Neural cell (in vitro differentiated cells): ENCODE data around the gene STK40. TPM values are rescaled to one million over a fixed set of nuclear protein-coding genes. Genes with fewer than 3 reads are reported as not detected.

Experiments used
- H2AFZ ChIP-seq: fragments of 200-600, 300-800 bp; sonication (generic), shearing (Covaris generic); 2 replicates; pipeline ENCODE4 v1.6.0; 2014; ENCODE audit warnings: low read depth, mild to moderate bottlenecking, antibody characterized with exemption, low read length, moderate library complexity
- H3F3A ChIP-seq: fragments of 200-600 bp; shearing (Covaris generic); 2 replicates; pipeline ENCODE4 v1.6.1; 2016; ENCODE audit warnings: mild to moderate bottlenecking, moderate library complexity, mixed read lengths, antibody characterized with exemption, low read length; ENCODE audit not compliant: insufficient read depth, poor library complexity, severe bottlenecking
- H3K27ac ChIP-seq: fragments of 200-600, 300-800 bp; sonication (generic), shearing (Covaris generic); 2 replicates; pipeline ENCODE4 v1.5.1; 2014; ENCODE audit warnings: mild to moderate bottlenecking, low read length, moderate library complexity
- H3K27me3 ChIP-seq: fragments of 300-800, 200-600 bp; sonication (generic), shearing (Covaris generic); 2 replicates; pipeline ENCODE4 v1.6.0; 2014; ENCODE audit warnings: mild to moderate bottlenecking, low read depth, low read length, moderate library complexity; ENCODE audit not compliant: insufficient read depth
- H3K36me3 ChIP-seq: fragments of 300-800, 200-600 bp; sonication (generic), shearing (Covaris generic); 2 replicates; pipeline ENCODE4 v1.5.1; 2014; ENCODE audit warnings: mild to moderate bottlenecking, antibody characterized with exemption, low read length, moderate library complexity; ENCODE audit not compliant: insufficient read depth
- H3K4me2 ChIP-seq: fragments of 300-800, 200-600 bp; sonication (generic), shearing (Covaris generic); 2 replicates; pipeline ENCODE4 v1.6.0; 2014; ENCODE audit warnings: mild to moderate bottlenecking, low read length
- H3K4me3 ChIP-seq: fragments of 300-800, 200-600 bp; sonication (generic), shearing (Covaris generic); 2 replicates; pipeline ENCODE4 v1.5.1; 2014; ENCODE audit warnings: mild to moderate bottlenecking, low read length, moderate library complexity
- H3K79me2 ChIP-seq: fragments of 200-600 bp; shearing (Covaris generic); replicated peaks from 2 replicates; pipeline ENCODE4 v1.6.0; 2014; ENCODE audit warnings: mild to moderate bottlenecking, low read length, moderate library complexity; ENCODE audit not compliant: insufficient read depth
- H3K9ac ChIP-seq: fragments of 300-800, 200-600 bp; sonication (generic), shearing (Covaris generic); 2 replicates; pipeline ENCODE4 v1.6.1; 2016; ENCODE audit warnings: mild to moderate bottlenecking, low read length, mixed read lengths
- H3K9me2 ChIP-seq: fragments of 200-600 bp; shearing (Covaris generic); 2 replicates; pipeline ENCODE4 v1.6.1; 2016; ENCODE audit warnings: mild to moderate bottlenecking, low read length, mixed read lengths; ENCODE audit not compliant: insufficient read depth
- H3K9me3 ChIP-seq: fragments of 200-600, 300-800 bp; sonication (generic), shearing (Covaris generic); 2 replicates; pipeline ENCODE4 v1.6.1; 2016; ENCODE audit warnings: mild to moderate bottlenecking, mixed run types, low read length, moderate library complexity, mixed read lengths
- H4K20me1 ChIP-seq: fragments of 200-600 bp; shearing (Covaris generic); 2 replicates; pipeline ENCODE4 v1.6.1; 2016; ENCODE audit warnings: mild to moderate bottlenecking, mixed run types; ENCODE audit not compliant: insufficient read depth
- CTCF ChIP-seq: fragments of 450-650 bp; IDR thresholded peaks from 2 replicates; pipeline ENCODE4 v1.5.1; 2014; ENCODE audit warnings: antibody characterized with exemption, mild to moderate bottlenecking, moderate library complexity; ENCODE audit not compliant: poor library complexity, severe bottlenecking
- EP300 ChIP-seq: fragments of 450-650 bp; conservative IDR thresholded peaks from 2 replicates; pipeline ENCODE4 v1.6.1; 2014; ENCODE audit warnings: antibody characterized with exemption, mild to moderate bottlenecking, moderate library complexity; ENCODE audit not compliant: poor library complexity, severe bottlenecking
- EZH2 ChIP-seq: fragments of 200-600, 300-800 bp; shearing (Covaris generic), sonication (generic); IDR thresholded peaks from 2 replicates; pipeline ENCODE4 v1.6.1; 2014; ENCODE audit warnings: antibody characterized with exemption, low read length, borderline replicate concordance, mild to moderate bottlenecking; ENCODE audit not compliant: insufficient read depth, poor library complexity, severe bottlenecking
- MXI1 ChIP-seq: fragments of 450-650 bp; conservative IDR thresholded peaks from 2 replicates; pipeline ENCODE4 v1.6.1; 2014; ENCODE audit warnings: antibody characterized with exemption, mild to moderate bottlenecking; ENCODE audit not compliant: poor library complexity, severe bottlenecking
- POLR2AphosphoS5 ChIP-seq: IDR thresholded peaks from 2 replicates; pipeline ENCODE4 v1.6.1; 2012
- RAD21 ChIP-seq: fragments of 450-650 bp; conservative IDR thresholded peaks from 2 replicates; pipeline ENCODE4 v1.6.1; 2014; ENCODE audit warnings: antibody characterized with exemption, mild to moderate bottlenecking, moderate library complexity
- REST ChIP-seq: IDR thresholded peaks from 2 replicates; pipeline ENCODE4 v1.6.1; 2012; ENCODE audit warnings: borderline replicate concordance
- SMC3 ChIP-seq: fragments of 450-650 bp; conservative IDR thresholded peaks from 2 replicates; pipeline ENCODE4 v1.6.1; 2014; ENCODE audit warnings: antibody characterized with exemption, mild to moderate bottlenecking, moderate library complexity; ENCODE audit not compliant: poor library complexity
- TAF1 ChIP-seq: IDR thresholded peaks from 2 replicates; pipeline ENCODE4 v1.6.1; 2012; ENCODE audit warnings: low read depth
- polyA plus RNA-seq: library from polyadenylated mRNA; depleted of rRNA; stranded (reverse); fragments of >200 nt; gene quantifications from 2 replicates; pipeline ENCODE4 v1.2.3, GENCODE V29; 2014

The STK40 gene
- polyA plus RNA-seq, 1 donor from 2014 or later, result 8.4 TPM

DNA sequence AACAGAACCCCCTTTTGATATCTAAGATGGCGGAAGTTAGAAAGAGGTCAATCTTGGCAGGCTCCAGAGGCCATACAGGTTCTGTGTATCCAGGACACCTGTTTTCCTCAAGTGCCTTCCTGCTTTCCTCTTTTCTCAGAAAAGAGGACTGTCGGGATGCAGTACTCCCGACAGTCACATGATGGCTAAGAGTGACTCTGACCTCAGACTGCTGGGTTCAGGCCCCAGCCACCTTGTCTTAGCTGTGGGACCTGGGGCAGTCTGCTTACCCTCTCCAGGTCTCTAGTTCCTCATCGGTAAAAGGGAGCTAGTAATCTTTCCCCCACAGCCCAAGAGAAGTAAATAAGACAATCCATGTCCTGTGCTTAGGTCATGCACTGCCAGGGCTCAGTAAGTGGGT, 29.9 kb downstream of the STK40 start:
- H3K9ac ChIP-seq, result no peak overlapping the region
- no peaks in the 10 kb centered on the region for H3K9me2 ChIP-seq
- H3K9me3 ChIP-seq, result no peaks in the 10 kb centered on the region
- H3K4me3 ChIP-seq, result no peak overlapping the region
- no peaks in the 10 kb centered on the region for H3K27me3 ChIP-seq
- H3F3A ChIP-seq, result no peaks in the 10 kb centered on the region
- no peak overlapping the region for H2AFZ ChIP-seq
- H4K20me1 ChIP-seq, result no peaks in the 10 kb centered on the region
- H3K36me3 ChIP-seq, result no peaks in the 10 kb centered on the region
- H3K4me2 ChIP-seq, result no peak overlapping the region
- TF ChIP-seq EP300 (no peak), EZH2 (no peak), SMC3 (no peak), MXI1 (no peak), RAD21 (no peak), POLR2AphosphoS5 (no peak), TAF1 (no peak), CTCF (no peak), REST (no peak)
- no peak overlapping the region for H3K27ac ChIP-seq
- H3K79me2 ChIP-seq, result no peaks in the 10 kb centered on the region

DNA sequence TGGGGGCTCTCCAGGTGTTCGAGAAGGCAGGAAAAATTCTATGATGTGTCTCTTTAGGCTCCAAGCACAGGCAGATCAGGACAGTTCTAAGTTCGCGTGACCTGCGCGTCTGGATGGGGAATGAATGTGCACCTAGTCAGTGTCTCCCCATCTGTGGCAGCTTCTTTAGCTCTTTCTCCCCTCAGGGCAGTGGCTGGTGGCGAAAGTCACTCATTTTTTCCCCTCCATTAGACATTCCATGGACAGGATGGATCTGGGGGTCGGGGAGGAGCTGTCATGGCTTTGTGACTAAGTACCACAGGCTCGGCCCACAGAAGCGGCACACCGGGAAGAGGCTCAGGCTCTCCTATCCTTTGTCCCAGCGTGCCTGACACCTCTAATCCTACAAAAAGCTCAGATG, 31.2 kb downstream of the STK40 start:
- Histone ChIP-seq H3K27me3 (no peaks in the 10 kb centered on the region), H3K9me3 (no peaks in the 10 kb centered on the region)

More for the DNA sequence above, 31.2 kb downstream of the STK40 start:
- Histone ChIP-seq H3K9ac (no peak overlapping the region), H2AFZ (no peak overlapping the region), H3F3A (no peaks in the 10 kb centered on the region), H3K4me2 (no peak overlapping the region), H3K9me2 (no peaks in the 10 kb centered on the region), H3K79me2 (no peaks in the 10 kb centered on the region), H3K27ac (no peak overlapping the region), H3K36me3 (no peaks in the 10 kb centered on the region), H3K4me3 (no peak overlapping the region), H4K20me1 (no peaks in the 10 kb centered on the region)
- TF ChIP-seq MXI1, result no peak
- TF ChIP-seq REST, result no peak
- TF ChIP-seq CTCF, result no peak
- TF ChIP-seq POLR2AphosphoS5, result no peak
- no peak for TF ChIP-seq EZH2
- TF ChIP-seq RAD21, result no peak
- TF ChIP-seq EP300, result no peak
- TF ChIP-seq SMC3, result no peak
- TF ChIP-seq TAF1, result no peak
